Ishikawa (cell line): Measurements from ENCODE around the gene PDE4D.

Experiments
- EP300 ChIP-seq: IDR thresholded peaks from 2 replicates; pipeline ENCODE4 v1.6.1; 2012; ENCODE audit warnings: borderline replicate concordance
- USF1 ChIP-seq: IDR thresholded peaks from 2 replicates; pipeline ENCODE4 v1.6.1; 2012
- ZBTB7A ChIP-seq: IDR thresholded peaks from 2 replicates; pipeline ENCODE4 v1.6.1; 2012; ENCODE audit warnings: low read depth

GRCh38 chr5:59198832-59199231 is 694.7 kb downstream of the PDE4D start:
- TF ChIP-seq EP300, result no peak
- no peak for TF ChIP-seq ZBTB7A
- TF ChIP-seq USF1, result no peak
